GM12878 (cell line): ENCODE results near the gene TXN2. TPM values are rescaled to one million over a fixed set of nuclear protein-coding genes. Genes with fewer than 3 reads are reported as not detected.

Experiments used
- BACH1 ChIP-seq: fragments of 450-650 bp; IDR thresholded peaks from 2 replicates; pipeline ENCODE4 v1.6.1; 2017; ENCODE audit warnings: mild to moderate bottlenecking, borderline replicate concordance
- BCL11A ChIP-seq: IDR thresholded peaks from 2 replicates; pipeline ENCODE4 v1.6.1; 2011; ENCODE audit warnings: low read depth, low read length
- CEBPB ChIP-seq, 2 experiments: fragments of 150-350 bp in 1 of 2; IDR thresholded peaks; 2 replicates each; pipeline ENCODE4 v1.6.1; 2012 to 2014; ENCODE audit warnings: low read depth in 2 of 2, low read length in 2 of 2, borderline replicate concordance in 1 of 2, inconsistent platforms in 1 of 2
- CEBPZ ChIP-seq: fragments of 150-350 bp; IDR thresholded peaks from 2 replicates; pipeline ENCODE4 v1.6.1; 2016; ENCODE audit warnings: low read depth, low read length
- ELK1 ChIP-seq: IDR thresholded peaks from 2 replicates; pipeline ENCODE4 v1.6.1; 2012; ENCODE audit warnings: low read depth, low read length, improper control_type of control experiment
- FOS ChIP-seq: IDR thresholded peaks from 3 replicates; pipeline ENCODE4 v1.6.1; 2011; ENCODE audit warnings: borderline replicate concordance; ENCODE audit not compliant: insufficient read length; ENCODE audit errors: extremely low read depth
- HDAC6 ChIP-seq: fragments of 200-600 bp; sonication (generic); IDR thresholded peaks from one replicate; pipeline ENCODE4 v1.8.0; 2017; ENCODE audit warnings: antibody characterized with exemption; ENCODE audit not compliant: unreplicated experiment
- IKZF2 ChIP-seq, 2 experiments: fragments of 450-650 bp; IDR thresholded peaks; 2 replicates each; pipeline ENCODE4 v1.6.1; 2017; ENCODE audit warnings: mild to moderate bottlenecking in 2 of 2, moderate library complexity in 2 of 2
- IRF5 ChIP-seq: fragments of 450-650 bp; IDR thresholded peaks from 2 replicates; pipeline ENCODE4 v1.6.1; 2017; ENCODE audit warnings: borderline replicate concordance
- MYB ChIP-seq: fragments of 150-350 bp; IDR thresholded peaks from 2 replicates; pipeline ENCODE4 v1.6.1; 2014; ENCODE audit warnings: mild to moderate bottlenecking, low read depth, low read length, borderline replicate concordance
- NBN ChIP-seq: fragments of 450-650 bp; IDR thresholded peaks from 2 replicates; pipeline ENCODE4 v1.6.1; 2016
- PBX3 ChIP-seq: IDR thresholded peaks from 2 replicates; pipeline ENCODE4 v1.6.1; 2011; ENCODE audit warnings: mild to moderate bottlenecking, low read depth, low read length, moderate library complexity; ENCODE audit not compliant: insufficient replicate concordance
- PML ChIP-seq: IDR thresholded peaks from 2 replicates; pipeline ENCODE4 v1.6.1; 2012; ENCODE audit warnings: low read length, inconsistent platforms
- POU2F2 ChIP-seq: IDR thresholded peaks from 3 replicates; pipeline ENCODE4 v1.6.1; 2011; ENCODE audit warnings: low read depth, mild to moderate bottlenecking, low read length, borderline replicate concordance
- RCOR1 ChIP-seq: conservative IDR thresholded peaks from 2 replicates; pipeline ENCODE4 v1.6.1; 2012; ENCODE audit warnings: low read depth, low read length, improper control_type of control experiment
- SIN3A ChIP-seq: IDR thresholded peaks from 2 replicates; pipeline ENCODE4 v1.6.1; 2012; ENCODE audit warnings: low read depth, low read length, improper control_type of control experiment
- SREBF1 ChIP-seq: IDR thresholded peaks from 2 replicates; pipeline ENCODE4 v1.6.1; 2012; ENCODE audit warnings: mild to moderate bottlenecking, low read length
- SUZ12 ChIP-seq: fragments of 200-600 bp; sonication (generic); IDR thresholded peaks from one replicate; pipeline ENCODE4 v1.6.1; 2018; ENCODE audit warnings: antibody characterized with exemption, mild to moderate bottlenecking; ENCODE audit not compliant: unreplicated experiment
- TCF12 ChIP-seq: IDR thresholded peaks from 2 replicates; pipeline ENCODE4 v1.6.1; 2011; ENCODE audit warnings: low read depth, mild to moderate bottlenecking, low read length
- TCF7 ChIP-seq: IDR thresholded peaks from 2 replicates; pipeline ENCODE4 v1.6.1; 2014; ENCODE audit warnings: antibody characterized with exemption, borderline replicate concordance
- polyA plus RNA-seq, 11 experiments: library from polyadenylated mRNA; depleted of rRNA in 4 of 11; unstranded in 6 of 11; stranded (reverse) in 5 of 11; fragments of >200 nt; fragmentation: Nextera tagmentation in 4 of 11; fragmentation: Illumina TruSeq in 1 of 11; extraction: Ambion mirVana in 4 of 11; extraction: Trizol in 1 of 11; gene quantifications; 1 replicate in 1 of 11; 2 replicates in 10 of 11; pipeline versions ENCODE4 v1.2.1 to v1.2.3, GENCODE V29; 2011 to 2016; ENCODE audit warnings: inconsistent platforms in 2 of 11, missing spikeins in 2 of 11, low read depth in 1 of 11
- total RNA-seq, 4 experiments: library from RNA; depleted of rRNA in 3 of 4; stranded (reverse); fragments of >200 nt in 3 of 4; fragmentation: Illumina TruSeq in 1 of 4; extraction: Trizol in 1 of 4; gene quantifications; 2 replicates each; pipeline versions ENCODE4 v1.2.1 to v1.2.3, GENCODE V29; 2013 to 2021
- TF ChIP-seq, protein P1 (sequence below): fragments of 450-650 bp; IDR thresholded peaks from 2 replicates; pipeline ENCODE4 v1.6.1; 2018; ENCODE audit warnings: borderline replicate concordance, mild to moderate bottlenecking; ENCODE audit not compliant: partially characterized antibody

The TXN2 gene
- total and polyA plus RNA-seq, 10 of the 15 experiments (the other 5 are each of a cell fraction or from before 2014, with no cell fraction given): 70.2 to 350 (median 183) TPM

DNA sequence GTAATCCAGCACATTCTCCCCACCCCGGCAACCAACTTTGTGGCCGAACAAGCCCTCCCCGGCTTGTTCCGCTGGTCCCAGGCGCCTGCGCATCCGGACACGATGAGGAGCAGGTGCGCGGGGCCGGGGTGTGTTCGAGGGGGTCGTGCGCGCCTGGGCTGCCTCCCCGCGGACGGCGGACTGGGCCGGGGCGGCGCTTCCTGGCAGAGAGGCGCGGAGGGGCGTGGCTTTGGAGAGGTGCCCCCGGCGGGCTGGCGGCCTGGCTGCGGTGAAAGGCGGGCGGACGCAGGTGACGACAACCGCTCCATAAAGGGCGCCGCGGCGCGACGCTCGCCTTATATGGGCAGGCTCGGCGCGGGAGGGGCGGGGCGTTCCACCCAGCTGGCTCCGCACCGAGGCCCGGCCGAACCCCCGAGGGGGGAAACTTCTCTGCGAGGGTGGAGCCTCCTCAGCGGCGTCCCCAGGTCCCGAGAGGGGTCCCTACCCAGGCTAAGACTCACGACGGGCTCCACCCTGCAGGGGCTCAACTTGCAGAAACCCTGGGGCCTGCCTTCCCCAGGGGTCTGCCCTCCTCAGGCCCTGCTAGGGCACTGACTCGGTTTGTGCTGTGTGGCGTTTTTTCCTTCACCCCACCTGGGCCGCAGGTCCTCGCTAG lies 26.4 kb downstream of the TXN2 start (continued):
- TF ChIP-seq CEBPZ (no peak), PML (no peak), SUZ12 (no peak), ELK1 (peak; percentile 91), BACH1 (peak; percentile 15; the same call in 1 of the 2 replicates), IKZF2 (IDR thresholded peaks at IDR 0.05) (peak in 1 of 2 experiments; percentile 11; a peak in 1 of 4 replicates), TCF12 (0 out of 2 replicates have a peak, but pooled peaks have one; percentile 2), SIN3A (0 out of 2 replicates have a peak, but pooled peaks have one; percentile 47), PBX3 (no peak), POU2F2 (no peak), MYB (no peak), RCOR1 (no peak; the same call in 1 of the 2 replicates), BCL11A (no peak), TCF7 (no peak), IRF5 (no peak; the same call in 1 of the 2 replicates), HDAC6 (peak; percentile 52), NBN (no peak), CEBPB (IDR thresholded peaks at IDR 0.05; ENCODE audit: borderline replicate concordance in 1 of 2, low read depth in 2 of 2, low read length in 2 of 2) (no peak), SREBF1 (0 out of 2 replicates have a peak, but pooled peaks have one; percentile 9), FOS (no peak)
- TF ChIP-seq, protein P1, sequence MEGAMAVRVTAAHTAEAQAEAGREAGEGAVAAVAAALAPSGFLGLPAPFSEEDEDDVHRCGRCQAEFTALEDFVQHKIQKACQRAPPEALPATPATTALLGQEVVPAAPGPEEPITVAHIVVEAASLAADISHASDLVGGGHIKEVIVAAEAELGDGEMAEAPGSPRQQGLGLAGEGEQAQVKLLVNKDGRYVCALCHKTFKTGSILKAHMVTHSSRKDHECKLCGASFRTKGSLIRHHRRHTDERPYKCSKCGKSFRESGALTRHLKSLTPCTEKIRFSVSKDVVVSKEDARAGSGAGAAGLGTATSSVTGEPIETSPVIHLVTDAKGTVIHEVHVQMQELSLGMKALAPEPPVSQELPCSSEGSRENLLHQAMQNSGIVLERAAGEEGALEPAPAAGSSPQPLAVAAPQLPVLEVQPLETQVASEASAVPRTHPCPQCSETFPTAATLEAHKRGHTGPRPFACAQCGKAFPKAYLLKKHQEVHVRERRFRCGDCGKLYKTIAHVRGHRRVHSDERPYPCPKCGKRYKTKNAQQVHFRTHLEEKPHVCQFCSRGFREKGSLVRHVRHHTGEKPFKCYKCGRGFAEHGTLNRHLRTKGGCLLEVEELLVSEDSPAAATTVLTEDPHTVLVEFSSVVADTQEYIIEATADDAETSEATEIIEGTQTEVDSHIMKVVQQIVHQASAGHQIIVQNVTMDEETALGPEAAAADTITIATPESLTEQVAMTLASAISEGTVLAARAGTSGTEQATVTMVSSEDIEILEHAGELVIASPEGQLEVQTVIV: no peak
